Superior temporal gyrus (tissue), 1 donor: ENCODE results near the gene TADA2A.
"Not testable (repeated sequence)": the region's sequence is repeated elsewhere in the genome, so short reads cannot be mapped to it uniquely, and the experiment has no call there.

ENCODE experiments used
- DNase-seq: peaks from one replicate; pipeline ENCODE4 v3.0.0-alpha.2; 2016; ENCODE audit errors: extremely low spot score

The TADA2A gene

DNA sequence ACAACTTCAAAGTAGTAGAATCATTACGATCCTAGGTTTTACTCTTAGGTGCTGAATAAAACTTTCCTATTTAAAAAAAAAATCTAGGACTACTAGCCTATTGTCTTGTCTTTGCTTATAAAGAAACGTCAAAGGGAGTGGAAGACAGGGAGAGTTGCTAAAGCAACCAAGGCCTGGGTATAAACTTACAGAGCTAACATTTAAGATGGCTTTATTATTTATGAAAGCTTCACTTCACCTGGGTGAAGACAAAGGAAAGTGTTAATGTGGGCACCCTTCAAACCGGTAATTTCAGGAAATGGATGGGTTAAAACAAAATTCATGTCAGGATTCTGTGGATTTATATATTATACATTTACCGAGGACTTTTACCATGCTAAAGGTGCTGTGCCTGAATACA is 85.5 kb downstream of the TADA2A start:
- peak; percentile 16 for DNase-seq

DNA sequence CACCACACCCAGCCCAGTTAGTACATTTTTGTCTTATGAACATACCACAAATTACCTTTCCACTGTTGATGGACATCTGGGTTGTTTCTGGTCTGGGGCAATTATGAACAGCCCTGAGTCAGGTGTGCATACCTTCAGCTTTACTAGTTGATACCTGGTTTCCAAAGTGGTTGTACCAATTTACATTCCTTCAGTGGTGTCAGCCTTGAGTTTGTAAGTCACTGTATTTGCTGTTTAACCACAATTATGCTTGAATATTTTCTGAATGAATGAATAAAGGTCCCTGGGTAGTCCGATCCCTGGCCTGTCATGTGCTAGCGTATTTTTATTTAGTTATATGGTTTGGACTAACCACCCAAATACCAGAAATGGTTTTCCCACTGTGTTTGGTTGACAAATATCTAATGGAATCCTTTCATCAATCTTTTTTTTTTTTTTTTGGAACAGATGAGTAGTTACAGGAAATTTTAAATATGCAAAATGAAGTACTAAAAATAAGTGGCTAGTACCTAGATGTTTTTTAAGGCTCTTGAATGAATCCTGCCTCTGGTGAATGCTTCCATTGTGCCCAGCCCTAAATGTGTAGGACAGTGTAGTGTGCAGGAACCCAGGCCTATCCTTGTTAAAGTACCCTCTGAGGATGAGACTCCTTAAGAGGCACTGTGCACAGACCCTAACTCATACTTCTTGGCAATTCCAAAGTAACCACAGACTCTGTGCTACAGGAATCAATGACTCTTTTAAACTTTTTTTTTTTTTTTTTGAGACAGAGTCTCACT is 86.8 kb downstream of the TADA2A start:
- no peak for DNase-seq

DNA sequence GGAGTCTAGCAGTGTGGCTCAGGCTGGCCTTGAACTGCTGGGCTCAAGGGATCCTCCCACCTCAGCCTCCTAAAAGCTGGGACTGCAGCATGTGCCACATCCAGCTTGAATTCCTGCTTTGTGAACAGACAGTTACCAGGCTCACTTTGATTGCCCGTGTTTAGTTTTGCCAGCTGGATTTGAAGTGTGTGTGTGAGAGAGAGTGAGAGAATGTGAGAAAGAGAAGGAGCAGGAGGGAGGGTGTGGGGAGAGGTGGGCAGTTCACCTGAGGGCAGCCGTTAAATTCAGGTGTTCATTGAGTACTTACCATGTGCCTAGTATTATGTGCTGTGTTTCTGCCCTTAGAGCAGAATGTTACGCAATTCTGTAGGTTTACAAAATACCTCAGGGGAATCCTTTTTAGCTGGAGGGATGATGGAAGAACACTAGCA is 87.7 kb downstream of the TADA2A start:
- DNase-seq = no peak

DNA sequence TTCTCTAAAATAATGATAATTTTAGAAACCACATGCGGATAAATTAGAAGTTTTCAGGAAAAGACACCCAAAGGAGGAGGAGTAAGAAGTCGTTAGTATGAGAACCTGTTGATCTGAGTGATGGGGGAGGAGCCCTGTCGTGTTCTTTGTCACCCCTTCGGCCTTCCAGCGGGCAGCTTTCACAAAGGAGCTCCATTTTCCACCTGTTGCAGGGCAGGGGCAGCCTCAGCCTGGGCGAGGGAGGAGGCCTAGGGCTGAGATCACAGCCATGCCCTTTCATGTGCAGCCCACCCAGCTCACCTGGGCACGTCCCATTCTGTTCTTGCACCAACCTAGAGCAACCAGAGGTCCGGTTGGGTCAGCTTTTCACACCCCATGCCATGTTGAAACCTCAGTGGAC is 88.3 kb downstream of the TADA2A start:
- no peak for DNase-seq

DNA sequence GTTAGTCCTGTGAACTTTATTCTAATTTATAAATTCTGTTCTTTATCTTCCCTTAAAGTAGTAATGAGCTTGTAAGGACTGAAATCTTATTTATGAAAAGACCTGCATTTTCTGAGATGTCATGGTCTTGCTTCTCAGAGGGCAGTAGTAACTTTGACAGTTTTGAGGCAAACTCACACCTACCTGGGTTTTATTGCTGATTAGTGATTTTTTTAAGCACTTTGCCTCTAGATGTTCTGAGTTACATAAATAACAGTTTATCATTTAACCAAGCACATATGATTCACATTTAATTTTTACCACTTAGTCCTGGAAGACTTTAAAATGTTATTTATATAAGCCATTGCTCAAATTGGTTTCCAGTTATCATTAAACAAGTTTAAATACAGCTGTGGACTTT is 93.7 kb downstream of the TADA2A start:
- DNase-seq = no peak

DNA sequence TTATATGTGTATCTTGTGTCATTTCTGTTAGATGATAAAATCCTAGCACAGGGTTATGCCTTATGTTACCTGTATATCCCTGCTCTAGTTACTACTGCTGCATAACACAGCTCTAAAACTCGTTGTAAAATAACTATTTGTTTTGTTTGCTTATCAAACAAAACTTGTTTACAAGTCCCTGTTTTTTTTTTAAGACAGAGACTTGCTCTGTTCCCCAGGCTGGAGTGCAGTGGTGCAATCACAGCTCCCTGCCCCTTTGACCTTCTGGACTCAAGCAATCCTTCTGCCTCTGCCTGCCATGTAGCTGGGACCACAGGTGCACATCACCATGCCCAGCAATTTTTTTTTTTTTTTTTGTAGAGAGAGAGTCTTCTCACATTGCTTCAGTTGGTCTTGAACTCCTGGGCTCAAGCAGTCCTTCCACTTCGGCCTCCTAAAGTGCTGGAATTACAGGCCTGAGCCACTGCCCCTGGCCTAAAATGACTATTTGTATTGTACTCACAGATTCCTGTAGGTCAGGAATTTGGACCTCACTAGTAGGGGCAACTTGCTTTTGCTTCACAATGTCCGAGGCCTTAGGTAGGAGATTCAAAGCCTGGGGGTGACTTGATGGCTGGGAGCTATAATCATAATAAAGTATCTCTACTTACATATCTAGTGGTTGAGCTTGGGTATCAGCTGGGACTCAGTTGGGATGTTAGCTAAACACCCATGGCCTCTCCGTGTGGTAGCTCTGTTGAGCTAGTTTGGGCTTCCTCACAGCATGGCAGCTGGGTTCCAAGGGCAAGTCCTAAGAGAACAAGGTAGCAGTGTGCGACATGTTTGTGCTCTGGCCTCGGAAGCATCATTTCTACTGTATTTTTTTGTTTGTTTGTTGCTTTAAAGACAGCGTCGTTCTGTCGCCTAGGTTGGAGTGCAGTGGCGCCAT is 95.6 kb downstream of the TADA2A start:
- DNase-seq = no peak

DNA sequence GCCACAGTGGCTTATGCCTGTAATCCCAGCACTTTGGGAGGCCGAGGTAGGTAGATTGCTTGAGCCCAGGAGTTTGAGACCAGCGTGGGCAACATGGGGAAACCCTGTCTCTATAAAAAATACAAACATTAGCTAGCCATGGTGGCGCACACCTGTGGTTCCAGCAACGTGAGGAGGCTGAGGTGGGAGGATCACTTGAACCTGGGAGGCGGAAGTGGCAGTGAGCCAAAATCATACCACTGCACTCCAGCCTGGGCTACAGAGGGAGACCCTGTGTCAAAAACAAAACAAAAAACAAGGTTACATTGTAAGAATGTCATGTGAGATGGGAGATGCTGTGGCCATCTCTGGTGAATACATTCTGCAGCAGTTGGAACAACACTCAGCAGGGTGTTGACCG is 96.5 kb downstream of the TADA2A start:
- DNase-seq = no peak

DNA sequence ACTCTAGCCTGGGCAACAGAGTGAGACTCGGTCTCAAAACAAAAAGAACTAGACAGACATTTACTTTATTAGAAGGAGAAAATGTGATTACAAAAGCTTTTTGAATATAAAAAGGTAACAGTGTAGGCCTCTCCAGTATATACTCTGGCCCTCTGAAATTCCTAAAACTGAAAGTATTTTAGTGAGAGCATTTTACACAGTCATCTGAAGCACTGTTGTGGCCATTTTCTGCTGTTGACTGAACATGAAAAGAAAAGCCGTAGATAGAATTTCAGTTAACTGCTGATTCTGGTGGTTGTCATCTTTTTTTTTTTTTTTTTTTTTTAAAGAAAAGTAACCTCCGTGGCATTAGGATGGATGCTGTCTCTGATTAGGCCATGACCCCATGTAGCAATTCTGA is 98.6 kb downstream of the TADA2A start:
- no peak for DNase-seq

DNA sequence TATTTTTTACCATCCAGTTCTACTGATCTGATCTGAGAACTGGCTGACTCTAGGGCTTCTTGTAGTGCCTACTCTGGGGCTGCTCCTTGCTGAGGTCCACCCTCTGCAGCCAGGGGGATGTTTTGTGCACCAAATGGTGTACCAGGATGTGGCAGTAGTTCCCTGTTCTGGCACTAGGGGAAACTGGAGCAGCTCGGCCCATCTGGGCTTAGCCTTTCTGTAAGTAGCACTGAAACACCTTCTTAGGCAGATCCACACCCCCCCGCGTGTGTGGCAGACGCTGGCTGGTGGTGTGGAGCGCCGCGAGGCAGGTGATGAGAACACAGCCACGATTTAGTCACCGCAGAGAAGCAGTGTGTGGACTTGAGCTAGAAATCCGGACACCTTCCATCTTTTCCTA is 100.0 kb downstream of the TADA2A start:
- DNase-seq = no peak

DNA sequence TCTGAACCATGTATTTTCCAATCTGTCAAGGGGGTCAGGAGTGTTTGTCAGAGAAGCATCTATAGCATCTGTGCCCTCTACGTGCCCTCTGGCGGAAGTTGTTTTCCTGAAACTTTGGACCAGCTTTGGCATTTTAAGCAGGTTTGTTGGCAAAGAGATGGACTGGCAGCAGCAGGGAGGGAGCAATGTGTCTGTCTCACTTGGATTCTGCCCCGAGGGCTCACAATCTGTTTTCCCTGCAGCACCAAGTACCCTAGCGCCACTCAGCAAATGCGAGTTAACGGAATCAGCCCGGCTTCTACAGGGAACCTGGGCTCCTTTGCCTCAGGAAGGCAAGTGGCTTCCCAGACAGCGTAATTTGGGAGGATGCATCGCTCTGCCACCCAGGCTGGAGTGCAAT is 100.4 kb downstream of the TADA2A start:
- no peak for DNase-seq

DNA sequence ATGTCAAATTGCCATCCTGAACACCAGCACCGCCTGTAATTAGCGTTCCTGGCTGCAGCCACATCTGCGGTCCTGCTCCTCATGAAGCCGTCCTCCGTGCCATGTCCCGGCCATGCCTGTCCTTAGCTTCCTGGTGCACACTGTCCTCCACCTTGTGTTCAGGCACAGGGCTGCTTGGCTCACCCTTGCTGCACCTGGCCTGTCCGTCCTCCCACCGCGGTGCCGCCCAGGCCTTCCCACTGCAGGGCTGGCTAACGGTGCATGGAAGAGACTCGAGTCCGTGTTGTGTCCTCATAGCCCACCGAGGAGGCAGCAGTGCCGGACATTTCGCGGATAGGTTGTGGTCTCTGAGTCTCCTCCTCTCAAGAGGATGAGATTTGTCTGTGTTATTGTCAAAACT is 103.4 kb downstream of the TADA2A start:
- DNase-seq = no peak

DNA sequence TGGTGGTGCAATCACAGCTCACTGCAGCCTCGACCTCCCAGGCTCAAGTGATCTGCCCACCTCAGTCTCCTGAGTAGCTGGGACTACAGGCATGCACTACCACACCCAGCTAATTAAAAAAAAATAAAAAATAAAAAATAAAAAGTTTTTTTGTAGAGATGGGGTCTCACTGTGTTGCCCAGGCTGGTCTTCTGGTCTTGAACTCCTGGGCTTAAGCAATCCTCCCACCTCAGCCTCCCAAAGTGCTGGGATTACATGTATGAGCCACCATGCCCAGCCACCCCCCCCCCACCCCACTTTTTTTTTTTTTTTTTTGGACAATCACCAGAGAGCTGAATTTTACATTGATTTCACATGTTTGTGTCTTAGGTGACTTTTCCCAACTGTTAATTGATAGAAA is 105.0 kb downstream of the TADA2A start:
- not testable (repeated sequence) for DNase-seq

DNA sequence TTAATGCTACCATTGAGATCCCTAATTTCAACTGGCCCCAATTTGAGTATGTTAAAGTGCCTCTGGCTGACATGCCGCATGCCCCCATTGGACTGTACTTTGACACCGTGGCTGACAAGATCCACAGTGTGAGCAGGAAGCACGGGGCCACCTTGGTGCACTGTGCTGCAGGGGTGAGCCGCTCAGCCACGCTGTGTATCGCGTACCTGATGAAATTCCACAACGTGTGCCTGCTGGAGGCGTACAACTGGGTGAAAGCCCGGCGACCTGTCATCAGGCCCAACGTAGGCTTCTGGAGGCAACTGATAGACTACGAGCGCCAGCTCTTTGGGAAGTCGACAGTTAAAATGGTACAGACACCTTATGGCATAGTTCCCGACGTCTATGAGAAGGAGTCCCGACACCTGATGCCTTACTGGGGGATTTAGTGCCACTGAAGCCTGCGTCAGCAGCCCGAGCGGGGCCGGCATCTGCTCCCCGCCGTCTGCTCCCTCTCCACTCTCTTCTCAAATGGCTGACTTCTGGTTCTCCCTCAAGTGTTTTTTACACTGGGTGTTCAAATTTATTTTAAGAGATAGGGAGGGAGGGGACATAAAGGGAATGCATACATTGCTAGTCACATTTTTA is 105.9 kb downstream of the TADA2A start:
- DNase-seq = no peak

DNA sequence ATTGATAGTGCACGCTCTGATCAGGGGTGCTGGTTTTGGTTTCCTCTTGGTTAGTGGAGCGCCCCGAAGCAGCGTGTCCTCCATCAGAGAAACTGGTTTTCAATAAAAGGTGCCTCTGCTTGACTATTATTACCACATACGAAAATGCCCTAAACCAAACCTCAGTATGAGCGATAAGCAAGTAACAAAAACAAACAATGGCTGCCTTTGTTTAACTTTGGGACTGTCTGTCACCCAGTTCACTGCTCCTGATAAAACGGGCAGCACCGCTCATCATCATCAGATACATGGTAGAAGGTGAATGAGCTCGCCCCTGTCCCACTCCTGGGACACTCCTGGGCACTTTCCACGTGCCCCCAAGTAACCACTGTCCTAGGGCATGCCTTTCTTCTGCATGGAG is 107.0 kb downstream of the TADA2A start:
- no peak for DNase-seq

DNA sequence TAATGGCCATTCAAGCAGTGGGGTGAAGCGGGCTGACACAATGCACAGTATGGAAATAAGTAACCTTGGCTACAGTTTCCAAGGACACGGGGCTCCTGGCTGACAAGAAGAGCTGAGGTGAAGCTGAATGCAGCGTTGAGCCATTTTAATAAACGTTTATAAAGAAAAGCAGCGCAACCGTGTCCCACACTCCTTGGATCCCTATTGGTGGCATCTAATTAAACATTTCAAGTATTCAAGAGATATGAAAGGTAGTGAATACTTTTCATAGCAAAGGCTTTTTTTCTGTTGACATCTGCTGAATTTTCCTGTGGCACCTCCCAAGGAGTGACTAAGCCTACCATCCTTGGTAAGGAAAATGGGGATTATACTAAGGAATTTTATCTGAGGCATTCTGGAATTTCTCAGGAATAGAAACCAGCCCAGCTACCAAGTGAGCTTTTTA is 109.5 kb downstream of the TADA2A start:
- DNase-seq = no peak

DNA sequence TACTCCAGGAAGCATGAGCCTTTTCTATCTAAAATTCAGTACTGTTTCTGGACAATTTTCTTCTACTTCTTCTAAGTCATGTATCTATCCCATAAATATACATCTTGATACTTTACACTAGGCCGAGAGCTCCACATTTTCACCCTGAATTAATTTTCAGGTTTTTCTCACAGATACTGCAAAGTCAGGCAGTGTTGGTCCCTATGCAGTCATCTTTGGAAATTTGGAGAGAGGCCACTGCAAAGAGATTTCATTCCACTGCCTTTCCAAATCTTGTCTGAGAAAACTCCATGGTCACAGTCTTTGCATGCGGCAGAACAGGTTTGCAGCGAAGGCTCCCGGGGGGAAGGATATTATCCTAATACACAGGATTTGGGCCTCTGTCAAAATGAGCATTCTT is 111.2 kb downstream of the TADA2A start:
- no peak for DNase-seq

DNA sequence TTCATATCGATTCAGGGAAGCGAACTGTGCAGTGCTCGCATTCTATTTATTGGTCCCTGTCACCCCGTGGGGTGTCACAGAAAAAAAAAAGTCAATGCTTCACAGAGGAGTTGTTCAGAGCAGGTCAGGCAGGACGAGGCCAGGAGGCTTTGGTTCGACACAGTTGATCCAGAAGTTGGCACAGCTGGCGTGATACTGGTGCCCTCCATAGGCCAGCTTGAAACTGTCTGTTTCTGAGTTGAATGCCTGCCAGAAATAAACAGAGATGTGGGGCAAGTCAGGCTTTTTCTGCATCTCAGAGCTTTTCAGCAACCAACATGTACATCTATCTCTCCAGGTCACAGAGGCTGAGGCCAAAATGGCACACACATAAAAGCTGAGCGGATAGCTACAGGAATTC is 112.1 kb downstream of the TADA2A start:
- peak; percentile 35 for DNase-seq

DNA sequence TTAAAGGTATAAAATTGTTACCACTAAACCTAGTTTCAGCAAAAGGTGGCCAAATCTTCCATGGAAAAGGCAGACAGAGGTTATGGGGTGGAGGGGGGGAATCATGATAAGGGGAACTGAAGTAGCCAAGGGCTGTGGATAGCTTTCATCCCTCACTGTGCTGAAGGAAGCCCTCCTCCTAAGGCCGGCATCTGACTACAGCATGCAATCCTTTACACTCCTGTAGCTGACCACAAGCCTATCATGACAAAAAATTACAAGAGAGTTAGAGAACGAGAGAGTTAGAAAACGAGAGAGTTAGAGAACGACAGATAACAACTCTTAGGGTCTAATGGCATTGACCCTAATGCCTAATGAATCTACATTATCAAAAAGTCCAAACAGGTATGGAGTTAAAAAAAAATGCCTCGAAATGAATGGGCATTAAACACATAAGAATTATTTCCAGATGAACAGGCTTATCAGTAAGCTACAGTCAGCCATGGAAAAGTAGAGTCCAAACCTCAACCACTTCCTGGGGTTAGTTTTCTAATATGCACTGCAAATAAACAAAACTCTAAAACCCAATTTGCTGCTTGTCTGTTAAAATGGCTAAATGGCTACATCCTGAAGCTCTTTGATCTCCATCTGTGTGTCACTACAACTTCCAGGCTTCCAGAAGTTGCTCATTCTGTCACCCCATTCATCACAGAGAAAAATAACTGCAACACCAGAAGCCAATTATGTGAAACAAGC is 112.7 kb downstream of the TADA2A start:
- DNase-seq = no peak

DNA sequence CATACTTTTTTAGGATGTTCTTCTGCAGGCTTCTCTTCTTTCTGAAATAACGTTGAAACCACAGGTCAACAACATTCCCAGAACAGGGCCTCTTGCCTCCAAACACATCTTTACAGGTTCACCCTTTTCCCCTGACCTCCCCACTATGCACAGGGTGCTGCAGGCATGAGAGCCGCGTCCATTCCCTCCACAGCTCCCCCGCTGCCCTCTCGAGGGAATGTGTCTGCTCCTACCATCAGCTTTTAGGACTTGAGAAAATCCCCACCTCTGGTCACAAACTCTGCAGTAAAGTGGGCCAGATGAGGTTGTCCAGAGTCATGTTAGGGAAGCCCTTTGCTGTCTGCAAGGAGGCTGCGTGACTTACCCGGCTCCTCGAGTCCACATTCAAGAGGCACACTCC is 113.5 kb downstream of the TADA2A start:
- DNase-seq = no peak

DNA sequence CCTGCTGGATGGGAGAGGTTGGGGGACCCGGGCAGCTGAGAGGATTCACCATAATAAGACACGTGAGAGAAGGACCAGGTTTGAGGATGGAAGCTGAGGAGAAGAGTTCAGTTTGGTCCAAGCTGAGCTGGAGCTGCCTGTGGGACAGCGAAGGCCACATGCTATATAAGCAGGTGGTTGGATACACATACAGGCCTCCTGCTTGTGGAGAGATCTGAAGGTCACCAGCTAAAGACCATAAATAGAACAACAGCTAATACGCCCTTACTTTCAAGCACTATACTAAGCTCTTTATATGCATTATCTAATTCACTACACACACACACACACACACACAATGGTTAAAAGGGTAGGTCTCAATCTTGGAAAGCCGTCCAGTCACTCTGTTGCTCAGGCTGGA is 115.1 kb downstream of the TADA2A start:
- DNase-seq = no peak

DNA sequence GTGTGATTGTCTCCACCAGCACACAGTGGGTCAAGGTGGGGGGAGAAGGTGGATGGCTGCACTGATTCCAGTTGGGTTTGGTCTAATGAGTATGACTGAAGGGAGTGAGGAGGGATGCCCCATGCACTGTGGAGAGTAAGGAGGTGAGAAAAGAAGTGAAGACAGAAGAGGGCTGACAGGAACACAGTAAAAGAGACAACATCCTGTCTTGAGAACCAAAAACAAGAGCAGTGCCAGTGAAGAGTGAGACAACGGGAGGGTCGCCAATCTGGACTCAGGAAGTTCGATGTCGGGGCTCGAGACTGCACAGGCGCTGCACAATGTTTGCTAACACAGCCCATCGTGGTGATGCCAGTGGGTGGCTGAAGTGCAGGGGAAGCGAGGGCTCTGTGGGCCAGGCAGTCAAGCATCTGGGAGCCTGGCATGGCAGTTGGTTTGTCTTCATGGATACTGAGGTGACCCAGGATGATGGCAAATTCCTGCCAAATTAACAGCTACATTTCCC is 117.1 kb downstream of the TADA2A start:
- no peak for DNase-seq
